Measurements from ENCODE around the gene WNK1. TPM values are rescaled to one million over a fixed set of nuclear protein-coding genes. Genes with fewer than 3 reads are reported as not detected.

Gene WNK1
- total RNA-seq, 2 experiments from 2014 or later: 84.1 to 131 TPM

- Histone ChIP-seq H4K20me1 (ENCODE audit: insufficient read depth, low read length) (0 out of 2 replicates have a peak, but pooled peaks cover 15% of the 10 kb centered on the region), H3K4me2 (ENCODE audit: low read length) (no peak overlapping the region), H3K79me2 (ENCODE audit: insufficient read depth, low read depth, low read length) (peaks cover 96% of the 10 kb centered on the region), H3K27ac (ENCODE audit: low read depth, low read length, poor library complexity, severe bottlenecking) (no peak overlapping the region), H3K9me3 (ENCODE audit: low read length) (no peaks in the 10 kb centered on the region), H2AFZ (ENCODE audit: low read length) (no peak overlapping the region), H3K36me3 (ENCODE audit: insufficient read depth, low read length) (no peaks in the 10 kb centered on the region), H3K4me3 (ENCODE audit: low read depth, low read length, poor library complexity, severe bottlenecking) (no peak overlapping the region), H3K9me2 (ENCODE audit: insufficient read depth, low read length) (no peaks in the 10 kb centered on the region), H3K4me1 (ENCODE audit: insufficient read depth, low read length, poor library complexity, severe bottlenecking) (peaks cover 49% of the 10 kb centered on the region)
- no TSS peak for BruUV-seq (replicated peaks)
- CTCF ChIA-PET (ENCODE audit: unreplicated experiment): no interaction called here
- POLR2A ChIA-PET: interaction anchor here (0.7 to 1.3 kb wide), 3 partner anchors 24 to 56 kb away, joined by 3 read pairs; no protein-coding TSS in a partner anchor
- no peak for DNase-seq (ENCODE audit: low spot score)
- intact Hi-C loops (cut with micrococcal nuclease; ENCODE audit: unreplicated experiment): no loop called here
- TF ChIP-seq, protein P1, sequence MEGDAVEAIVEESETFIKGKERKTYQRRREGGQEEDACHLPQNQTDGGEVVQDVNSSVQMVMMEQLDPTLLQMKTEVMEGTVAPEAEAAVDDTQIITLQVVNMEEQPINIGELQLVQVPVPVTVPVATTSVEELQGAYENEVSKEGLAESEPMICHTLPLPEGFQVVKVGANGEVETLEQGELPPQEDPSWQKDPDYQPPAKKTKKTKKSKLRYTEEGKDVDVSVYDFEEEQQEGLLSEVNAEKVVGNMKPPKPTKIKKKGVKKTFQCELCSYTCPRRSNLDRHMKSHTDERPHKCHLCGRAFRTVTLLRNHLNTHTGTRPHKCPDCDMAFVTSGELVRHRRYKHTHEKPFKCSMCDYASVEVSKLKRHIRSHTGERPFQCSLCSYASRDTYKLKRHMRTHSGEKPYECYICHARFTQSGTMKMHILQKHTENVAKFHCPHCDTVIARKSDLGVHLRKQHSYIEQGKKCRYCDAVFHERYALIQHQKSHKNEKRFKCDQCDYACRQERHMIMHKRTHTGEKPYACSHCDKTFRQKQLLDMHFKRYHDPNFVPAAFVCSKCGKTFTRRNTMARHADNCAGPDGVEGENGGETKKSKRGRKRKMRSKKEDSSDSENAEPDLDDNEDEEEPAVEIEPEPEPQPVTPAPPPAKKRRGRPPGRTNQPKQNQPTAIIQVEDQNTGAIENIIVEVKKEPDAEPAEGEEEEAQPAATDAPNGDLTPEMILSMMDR (conservative IDR thresholded peaks at IDR 0.05; ENCODE audit: low read length): no peak
- no peak for TF ChIP-seq EZH2phosphoT487 (IDR thresholded peaks at IDR 0.05; ENCODE audit: borderline replicate concordance, low read depth, low read length)
These were observed 53.9 kb downstream of the WNK1 start for GRCh38 chr12:806200-806791.

DNA sequence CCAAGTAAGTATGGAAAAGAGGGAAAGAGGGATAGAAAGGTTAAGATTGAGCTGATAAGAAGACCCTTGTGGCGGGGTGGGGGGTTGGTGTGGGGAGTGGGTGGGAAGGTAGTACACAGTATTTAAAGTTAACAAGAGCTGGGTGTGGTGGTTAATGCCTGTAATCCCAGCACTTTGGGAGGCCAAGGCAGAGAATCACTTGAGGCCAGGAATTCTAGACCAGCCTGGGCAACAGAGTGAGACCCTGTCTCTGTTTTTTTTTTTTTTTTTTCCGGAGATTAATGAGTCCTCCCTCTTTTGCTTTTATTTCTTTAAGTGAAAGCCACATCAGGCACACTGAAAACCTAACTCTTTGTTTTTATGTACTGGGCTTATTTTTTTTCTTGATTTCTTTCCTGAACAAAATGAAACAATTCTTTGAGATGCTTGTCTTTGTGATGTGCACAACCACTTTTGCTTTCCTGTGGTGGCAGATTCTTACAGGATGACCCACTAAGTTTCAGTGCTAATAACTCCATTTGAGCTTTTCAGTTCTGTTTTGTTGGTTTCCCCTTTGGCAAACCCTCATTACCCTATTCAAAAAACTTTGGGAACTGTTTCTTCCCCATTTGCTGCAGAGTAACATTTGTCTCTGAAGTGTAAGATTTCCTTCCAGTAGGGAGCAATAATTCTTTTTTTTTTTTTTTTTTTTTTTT is 54.8 kb downstream of the WNK1 start:
- no peak overlapping the region for H3K4me3 ChIP-seq (ENCODE audit: low read depth, low read length, poor library complexity, severe bottlenecking)
- ChIA-PET POLR2A (interaction anchor here (0.6 to 0.8 kb wide), 4 partner anchors 26 to 130 kb away, joined by 3 read pairs; no protein-coding TSS in a partner anchor), CTCF (ENCODE audit: unreplicated experiment) (no interaction called here)
- 0 out of 2 replicates have a peak, but pooled peaks cover 20% of the 10 kb centered on the region for H4K20me1 ChIP-seq (ENCODE audit: insufficient read depth, low read length)
- no peaks in the 10 kb centered on the region for H3K9me3 ChIP-seq (ENCODE audit: low read length)
- H3K4me2 ChIP-seq (ENCODE audit: low read length): no peak overlapping the region
- H2AFZ ChIP-seq (ENCODE audit: low read length): no peak overlapping the region
- H3K36me3 ChIP-seq (ENCODE audit: insufficient read depth, low read length): no peaks in the 10 kb centered on the region
- H3K9me2 ChIP-seq (ENCODE audit: insufficient read depth, low read length): no peaks in the 10 kb centered on the region
- H3K79me2 ChIP-seq (ENCODE audit: insufficient read depth, low read depth, low read length): peaks cover 96% of the 10 kb centered on the region
- peaks cover 53% of the 10 kb centered on the region for H3K4me1 ChIP-seq (ENCODE audit: insufficient read depth, low read length, poor library complexity, severe bottlenecking)
- TF ChIP-seq, protein P1 (conservative IDR thresholded peaks at IDR 0.05; ENCODE audit: low read length): no peak
- no peak for TF ChIP-seq EZH2phosphoT487 (IDR thresholded peaks at IDR 0.05; ENCODE audit: borderline replicate concordance, low read depth, low read length)
- DNase-seq (ENCODE audit: low spot score): no peak
- intact Hi-C loops (cut with micrococcal nuclease; ENCODE audit: unreplicated experiment): no loop called here
- no peak overlapping the region for H3K27ac ChIP-seq (ENCODE audit: low read depth, low read length, poor library complexity, severe bottlenecking)
- BruUV-seq (replicated peaks): no TSS peak

- H4K20me1 ChIP-seq (ENCODE audit: insufficient read depth, low read length): 0 out of 2 replicates have a peak, but pooled peaks cover 18% of the 10 kb centered on the region
- H3K79me2 ChIP-seq (ENCODE audit: insufficient read depth, low read depth, low read length): peaks cover 88% of the 10 kb centered on the region
- POLR2A ChIA-PET: interaction anchor here (0.6 to 1.8 kb wide), 4 partner anchors 9 to 342 kb away, joined by 3 to 4 read pairs (median 3); no protein-coding TSS in a partner anchor
- H3K4me1 ChIP-seq (ENCODE audit: insufficient read depth, low read length, poor library complexity, severe bottlenecking): peaks cover 40% of the 10 kb centered on the region
- BruUV-seq (replicated peaks): no TSS peak
- intact Hi-C loops (cut with micrococcal nuclease; ENCODE audit: unreplicated experiment): no loop called here
- DNase-seq (ENCODE audit: low spot score): no peak
- H3K9me2 ChIP-seq (ENCODE audit: insufficient read depth, low read length): no peaks in the 10 kb centered on the region
- H3K9me3 ChIP-seq (ENCODE audit: low read length): no peaks in the 10 kb centered on the region
- TF ChIP-seq EZH2phosphoT487 (IDR thresholded peaks at IDR 0.05; ENCODE audit: borderline replicate concordance, low read depth, low read length): no peak
- TF ChIP-seq, protein P1 (conservative IDR thresholded peaks at IDR 0.05; ENCODE audit: low read length): no peak
- H3K4me3 ChIP-seq (ENCODE audit: low read depth, low read length, poor library complexity, severe bottlenecking): no peak overlapping the region
- peak overlapping the region; percentile 48; the same call in 1 of the 2 replicates for H3K4me2 ChIP-seq (ENCODE audit: low read length)
- peaks cover 11% of the 10 kb centered on the region; the same call in 1 of the 2 replicates for H3K36me3 ChIP-seq (ENCODE audit: insufficient read depth, low read length)
- no peak overlapping the region for H2AFZ ChIP-seq (ENCODE audit: low read length)
- H3K27ac ChIP-seq (ENCODE audit: low read depth, low read length, poor library complexity, severe bottlenecking): no peak overlapping the region
- CTCF ChIA-PET (ENCODE audit: unreplicated experiment): no interaction called here
These were observed 57.7 kb downstream of the WNK1 start for GRCh38 chr12:810116-810515.
